ENCODE measurements around the gene TBX2. TPM values are rescaled to one million over a fixed set of nuclear protein-coding genes. Genes with fewer than 3 reads are reported as not detected.
A peak's percentile ranks its signal among the peaks of the same experiment; 100 is the strongest.

Gene TBX2
- total RNA-seq, 1 donor from 2014 or later = 24.6 TPM

- no peak for DNase-seq (ENCODE audit: low spot score)
Observed at GRCh38 chr17:61368832-61369450, 30.7 kb upstream of the TBX2 start.

- no peak for DNase-seq (ENCODE audit: low spot score)
Observed at GRCh38 chr17:61369751-61370150, 29.9 kb upstream of the TBX2 start.

- no peak for DNase-seq (ENCODE audit: low spot score)
Observed at GRCh38 chr17:61371179-61371578, 28.5 kb upstream of the TBX2 start.

- DNase-seq (ENCODE audit: low spot score) = no peak
Observed at GRCh38 chr17:61371606-61372005, 28.0 kb upstream of the TBX2 start.

GRCh38 chr17:61372436-61372835 lies 27.2 kb upstream of the TBX2 start:
- no peak for DNase-seq (ENCODE audit: low spot score)

GRCh38 chr17:61376931-61377838 lies 22.5 kb upstream of the TBX2 start:
- no peak for DNase-seq (ENCODE audit: low spot score)

GRCh38 chr17:61378658-61379456 lies 20.8 kb upstream of the TBX2 start:
- DNase-seq (ENCODE audit: low spot score) = no peak

- DNase-seq (ENCODE audit: low spot score) = no peak
Observed at GRCh38 chr17:61379457-61380216, 20.0 kb upstream of the TBX2 start.

GRCh38 chr17:61380217-61380835 lies 19.3 kb upstream of the TBX2 start:
- peak; percentile 57 for DNase-seq (ENCODE audit: low spot score)

GRCh38 chr17:61380836-61381525 lies 18.7 kb upstream of the TBX2 start:
- no peak for DNase-seq (ENCODE audit: low spot score)

- no peak for DNase-seq (ENCODE audit: low spot score)
Observed at GRCh38 chr17:61381537-61381936, 18.1 kb upstream of the TBX2 start.

GRCh38 chr17:61382796-61383688 lies 16.6 kb upstream of the TBX2 start:
- DNase-seq (ENCODE audit: low spot score) = no peak

- DNase-seq (ENCODE audit: low spot score) = peak; percentile 56
Observed at GRCh38 chr17:61383689-61384201, 15.9 kb upstream of the TBX2 start.

- DNase-seq (ENCODE audit: low spot score) = no peak
Observed at GRCh38 chr17:61384354-61384691, 15.3 kb upstream of the TBX2 start.

GRCh38 chr17:61384692-61385576 lies 14.7 kb upstream of the TBX2 start:
- DNase-seq (ENCODE audit: low spot score) = no peak

- no peak for DNase-seq (ENCODE audit: low spot score)
Observed at GRCh38 chr17:61385577-61386236, 13.9 kb upstream of the TBX2 start.

GRCh38 chr17:61386251-61386650 lies 13.4 kb upstream of the TBX2 start:
- no peak for DNase-seq (ENCODE audit: low spot score)

- DNase-seq (ENCODE audit: low spot score) = no peak
Observed at GRCh38 chr17:61387011-61387410, 12.6 kb upstream of the TBX2 start.

All from umbilical cord (tissue), 2 donors.